DMS114 treated with DMSO at 0.1 percent for 48 hours (cell line): Measurements from ENCODE around the gene RUFY3.
"Not testable (repeated sequence)": the region's sequence is repeated elsewhere in the genome, so short reads cannot be mapped to it uniquely, and the experiment has no call there.

Experiments
- DNase-seq: peaks from one replicate; lab custom pipeline; 2025; ENCODE audit not compliant: unreplicated experiment; lab: John Stamatoyannopoulos, UW

The RUFY3 gene

GRCh38 chr4:70705183-70706043, 16.4 kb upstream of the RUFY3 start:
- peak; percentile 12 for DNase-seq

GRCh38 chr4:70706044-70706461, 15.7 kb upstream of the RUFY3 start:
- no peak for DNase-seq

GRCh38 chr4:70706516-70706915, 15.2 kb upstream of the RUFY3 start:
- no peak for DNase-seq

GRCh38 chr4:70709611-70710205, 12.1 kb upstream of the RUFY3 start:
- no peak for DNase-seq

- no peak for DNase-seq
These were observed 10.2 kb upstream of the RUFY3 start for GRCh38 chr4:70711599-70711998.

- DNase-seq: no peak
These were observed 9.6 kb upstream of the RUFY3 start for GRCh38 chr4:70712150-70712549.

GRCh38 chr4:70712604-70713452, 8.9 kb upstream of the RUFY3 start:
- no peak for DNase-seq

GRCh38 chr4:70713453-70714078, 8.2 kb upstream of the RUFY3 start:
- DNase-seq: no peak

- DNase-seq: no peak
These were observed 7.5 kb upstream of the RUFY3 start for GRCh38 chr4:70714079-70714887.

- DNase-seq: no peak
These were observed 6.7 kb upstream of the RUFY3 start for GRCh38 chr4:70715097-70715496.

- no peak for DNase-seq
These were observed 2.8 kb upstream of the RUFY3 start for GRCh38 chr4:70718811-70719604.

GRCh38 chr4:70722199-70722791, 531 bp downstream of the RUFY3 start:
- no peak for DNase-seq

- no peak for DNase-seq
These were observed 2.7 kb downstream of the RUFY3 start for GRCh38 chr4:70724463-70724862.

- no peak for DNase-seq
These were observed 3.9 kb downstream of the RUFY3 start for GRCh38 chr4:70725633-70726032.

- not testable (repeated sequence) for DNase-seq
These were observed 4.8 kb downstream of the RUFY3 start for GRCh38 chr4:70726515-70726914.

GRCh38 chr4:70728091-70728490, 6.3 kb downstream of the RUFY3 start:
- DNase-seq: no peak

- not testable (repeated sequence) for DNase-seq
These were observed 11.1 kb downstream of the RUFY3 start for GRCh38 chr4:70732878-70733277.

- DNase-seq: no peak
These were observed 12.6 kb downstream of the RUFY3 start for GRCh38 chr4:70734168-70734954.
